Skeletal muscle tissue (tissue), 4 donors: Measurements from ENCODE around the gene KRTAP5-3. TPM values are rescaled to one million over a fixed set of nuclear protein-coding genes. Genes with fewer than 3 reads are reported as not detected.

Experiments used
- H3K27ac ChIP-seq: one replicate; pipeline ENCODE4 v1.7.0; 2013; ENCODE audit warnings: mild to moderate bottlenecking, low read depth, low read length, inconsistent platforms
- H3K27me3 ChIP-seq, 3 donors: one replicate each; pipeline ENCODE4 v1.7.0; 2013; ENCODE audit warnings: low read length in 3 of 3; ENCODE audit not compliant: control insufficient read depth in 3 of 3, insufficient read depth in 3 of 3
- H3K36me3 ChIP-seq, 3 donors: one replicate each; pipeline ENCODE4 v1.7.0; 2013; ENCODE audit warnings: low read length in 3 of 3; ENCODE audit not compliant: control insufficient read depth in 3 of 3, insufficient read depth in 3 of 3
- H3K4me1 ChIP-seq, 3 donors: one replicate each; pipeline ENCODE4 v1.7.0; 2013; ENCODE audit warnings: low read length in 3 of 3, mild to moderate bottlenecking in 3 of 3; ENCODE audit not compliant: control insufficient read depth in 3 of 3, insufficient read depth in 3 of 3
- H3K4me3 ChIP-seq, 3 donors: one replicate each; pipeline ENCODE4 v1.7.0; 2013; ENCODE audit warnings: low read length in 3 of 3
- H3K9ac ChIP-seq, 3 donors: one replicate each; pipeline ENCODE4 v1.7.0; 2013; ENCODE audit warnings: low read length in 3 of 3, mild to moderate bottlenecking in 3 of 3, moderate library complexity in 2 of 3, low read depth in 1 of 3
- H3K9me3 ChIP-seq, 3 donors: one replicate each; pipeline ENCODE4 v1.7.0; 2013; ENCODE audit warnings: low read length in 3 of 3; ENCODE audit not compliant: control insufficient read depth in 3 of 3
- total RNA-seq: library from RNA; depleted of rRNA; stranded (reverse); fragments of >200 nt; gene quantifications from one replicate; pipeline ENCODE4 v1.2.3, GENCODE V29; 2014
- donor health status: Osteomylitis.

KRTAP5-3 gene
- total RNA-seq, 1 donor from 2014 or later: not detected

DNA sequence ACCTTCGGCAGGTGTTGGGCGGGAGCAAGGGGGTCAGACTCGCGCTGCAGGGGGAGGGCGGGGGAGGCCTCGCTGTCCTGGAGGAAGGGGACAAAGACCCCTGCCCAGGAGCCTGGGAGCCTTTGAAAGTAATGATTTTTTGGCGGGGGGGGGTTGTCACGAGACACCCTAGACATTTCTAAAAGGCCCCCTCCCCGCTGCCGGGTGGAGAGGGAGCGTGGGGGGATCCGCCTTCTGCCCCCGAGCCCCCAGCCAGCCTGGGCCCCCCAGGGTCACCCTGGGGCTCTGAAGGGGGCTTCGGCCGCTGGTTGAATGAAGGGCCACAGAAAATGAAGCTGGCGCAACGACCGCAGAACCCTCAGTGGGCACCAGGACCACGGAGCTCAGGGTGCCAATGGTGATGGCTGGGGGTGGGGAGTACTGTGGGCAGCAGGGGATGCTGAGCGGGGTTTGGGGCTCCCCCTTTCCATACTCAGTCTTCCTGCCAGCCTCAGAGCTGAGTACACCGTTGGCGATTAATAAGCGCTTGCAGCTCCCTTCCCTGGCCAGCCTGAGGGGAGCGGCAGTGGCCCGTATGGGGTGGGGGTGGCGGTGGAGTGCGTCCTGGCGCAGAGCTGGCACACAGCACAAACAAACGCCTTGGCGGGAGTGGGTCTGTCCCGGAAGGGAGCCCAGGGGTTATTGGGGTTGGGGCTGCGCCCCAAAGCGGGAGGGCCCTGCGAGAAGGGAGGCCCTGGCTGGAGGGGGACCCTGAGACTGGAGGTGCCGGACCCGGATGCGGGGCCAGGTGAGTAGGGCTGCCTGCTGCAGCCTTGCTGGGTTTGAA, 35.0 kb downstream of the KRTAP5-3 start:
- peak overlapping the region in 2 of 3 donors; percentile 79 to 81 for H3K9ac ChIP-seq
- H3K36me3 ChIP-seq: no peaks in the 10 kb centered on the region
- H3K27me3 ChIP-seq: peaks cover 0 to 4% (median 0%) of the 10 kb centered on the region in 3 donors
- H3K27ac ChIP-seq: peak overlapping the region; percentile 81
- H3K4me3 ChIP-seq: peak overlapping the region in 2 of 3 donors; percentile 40 to 71
- peaks cover 12 to 42% (median 42%) of the 10 kb centered on the region in 3 donors for H3K4me1 ChIP-seq
- peaks cover 0 to 1% (median under 1%) of the 10 kb centered on the region in 3 donors for H3K9me3 ChIP-seq

DNA sequence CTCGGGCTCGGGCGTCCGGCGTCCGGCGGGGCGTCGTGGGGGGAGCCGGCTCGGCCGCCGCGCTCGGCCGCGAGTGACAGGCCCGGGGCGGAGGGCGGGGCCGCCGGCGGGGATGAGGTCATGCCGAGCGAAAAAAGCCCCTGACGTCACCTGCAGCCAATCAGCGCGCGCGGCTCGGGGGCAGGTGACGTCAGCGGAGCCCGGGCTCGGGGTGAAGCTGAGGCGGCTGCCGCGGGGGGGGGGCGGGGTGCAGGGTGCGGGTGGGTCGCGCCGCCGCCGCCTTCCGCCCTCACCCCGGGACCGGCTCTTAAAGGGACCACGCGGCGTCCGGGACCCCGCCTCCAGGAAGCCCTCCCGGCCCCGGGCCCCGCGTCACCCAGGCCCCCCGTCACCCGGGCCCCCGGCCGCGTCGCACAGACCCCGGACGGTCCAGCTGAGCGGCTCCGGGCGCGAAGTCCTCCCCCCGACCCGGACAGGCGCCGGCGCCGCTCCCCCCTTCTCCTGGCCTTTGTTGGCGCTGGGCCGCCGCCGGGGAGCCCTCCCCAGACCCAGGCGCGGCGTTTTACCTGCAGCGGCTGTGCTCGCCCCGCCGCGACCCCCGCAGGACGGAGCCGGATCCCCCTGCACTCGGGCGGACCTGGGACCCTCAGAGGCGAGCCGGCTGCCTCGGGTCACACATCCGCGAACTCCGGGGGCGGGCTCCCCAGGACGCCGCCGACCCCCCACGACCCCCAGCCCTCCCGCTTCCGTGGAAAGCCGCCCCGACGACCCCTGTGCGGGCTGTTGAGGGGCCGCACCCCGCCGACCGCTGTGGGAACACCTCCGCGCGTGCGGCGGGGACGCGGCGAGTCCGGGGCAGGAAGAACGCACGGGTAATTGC, 35.8 kb downstream of the KRTAP5-3 start, which contains the start of gene DUSP8:
Gene DUSP8, minus strand, starts transcription at position 75 of the 880 bp plus-strand sequence. CDS start 6,445 bp downstream, outside the sequence.
- H3K27ac ChIP-seq: peak within 1 kb of the TSS; percentile 81

DNA sequence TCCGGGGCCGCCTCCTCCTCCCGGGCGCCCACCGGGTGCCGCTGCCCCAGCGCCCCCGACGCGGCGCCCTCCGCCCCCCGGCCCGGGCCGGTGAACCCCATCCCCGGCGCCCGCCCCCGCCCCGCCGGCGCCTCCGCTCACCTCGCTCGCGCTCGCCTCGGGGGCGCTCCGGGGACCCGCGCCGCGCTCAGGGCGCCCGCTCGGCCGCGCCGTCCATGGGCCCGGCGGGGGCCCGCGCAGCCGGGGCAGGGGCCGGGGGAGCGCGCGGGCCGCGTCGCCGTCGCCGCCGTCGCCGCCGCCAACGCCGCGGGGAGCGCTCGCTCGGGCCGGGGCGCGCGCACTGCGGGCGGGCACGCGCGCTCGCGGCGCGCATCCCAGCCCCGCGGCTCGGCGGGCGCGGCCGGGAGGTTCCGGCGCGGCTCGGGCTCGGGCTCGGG, 36.5 kb downstream of the KRTAP5-3 start:
- Histone ChIP-seq H3K36me3 (no peaks in the 10 kb centered on the region), H3K4me1 (peaks cover 21 to 57% (median 57%) of the 10 kb centered on the region in 3 donors), H3K4me3 (peak overlapping the region in 2 of 3 donors; percentile 62 to 75), H3K9me3 (no peaks in the 10 kb centered on the region), H3K27ac (peak overlapping the region; percentile 73), H3K9ac (peak overlapping the region in 2 of 3 donors; percentile 78 to 83), H3K27me3 (peaks cover 0 to 4% (median 0%) of the 10 kb centered on the region in 3 donors)

More for the DNA sequence above, 35.8 kb downstream of the KRTAP5-3 start, which contains the start of gene DUSP8:
- Histone ChIP-seq H3K9ac (peak within 1 kb of the TSS in 2 of 3 donors; percentile 79 to 83), H3K4me3 (peak within 1 kb of the TSS in 2 of 3 donors; percentile 62 to 75), H3K4me1 (peaks cover 17 to 50% (median 50%) of the 10 kb centered on the region in 3 donors), H3K36me3 (no peaks in the 10 kb centered on the region), H3K9me3 (no peaks in the 10 kb centered on the region), H3K27me3 (peaks cover 0 to 4% (median 0%) of the 10 kb centered on the region in 3 donors)

DNA sequence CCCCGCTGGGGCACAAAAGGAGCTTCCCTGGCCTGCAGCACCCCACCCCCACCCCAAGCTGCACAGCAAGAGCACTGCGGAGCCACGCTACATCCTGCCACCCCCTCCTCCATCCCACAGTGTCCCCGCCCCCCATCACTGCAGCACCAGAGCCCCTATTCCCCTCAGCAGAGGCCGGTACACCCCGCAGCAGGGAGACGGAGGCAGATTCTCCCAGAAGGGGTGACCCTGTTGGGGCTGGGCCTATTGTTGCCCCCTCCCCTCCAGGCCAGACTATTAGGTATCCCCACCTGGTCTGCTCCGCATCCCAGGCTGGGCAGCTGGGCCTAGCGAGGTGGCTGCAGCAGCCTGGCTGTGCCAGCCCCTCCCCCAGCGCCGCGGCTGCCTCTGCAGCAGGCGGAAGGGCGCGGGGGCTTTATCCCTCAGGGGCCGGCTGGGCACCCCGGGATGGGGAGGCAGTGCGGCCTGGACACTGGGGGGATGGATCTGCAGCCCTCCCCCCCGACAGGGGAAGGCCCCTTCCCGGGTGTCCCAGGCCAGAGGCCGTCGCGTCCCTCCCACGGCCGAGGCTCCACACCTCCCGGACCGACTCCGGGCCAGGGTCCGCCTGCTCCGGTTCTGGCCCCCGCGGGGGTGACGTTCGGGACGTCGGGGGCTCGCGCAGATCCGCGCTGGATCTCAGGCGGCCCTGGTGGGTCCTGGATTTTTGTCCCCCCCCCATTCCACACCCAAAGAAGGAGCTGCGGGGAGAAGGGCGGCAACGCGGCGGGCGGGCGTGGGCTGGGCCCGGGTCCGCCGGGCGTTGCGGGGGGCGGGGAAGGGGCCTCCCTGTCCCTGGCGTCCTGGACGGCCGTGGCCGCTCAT, 37.1 kb downstream of the KRTAP5-3 start:
- peak overlapping the region in 2 of 3 donors; percentile 78 to 83 for H3K9ac ChIP-seq
- H3K9me3 ChIP-seq: no peaks in the 10 kb centered on the region
- no peaks in the 10 kb centered on the region for H3K36me3 ChIP-seq
- peaks cover 0 to 4% (median 0%) of the 10 kb centered on the region in 3 donors for H3K27me3 ChIP-seq
- peaks cover 21 to 63% (median 63%) of the 10 kb centered on the region in 3 donors for H3K4me1 ChIP-seq
- H3K4me3 ChIP-seq: peak overlapping the region in 2 of 3 donors; percentile 62 to 75
- peak overlapping the region; percentile 73 for H3K27ac ChIP-seq

DNA sequence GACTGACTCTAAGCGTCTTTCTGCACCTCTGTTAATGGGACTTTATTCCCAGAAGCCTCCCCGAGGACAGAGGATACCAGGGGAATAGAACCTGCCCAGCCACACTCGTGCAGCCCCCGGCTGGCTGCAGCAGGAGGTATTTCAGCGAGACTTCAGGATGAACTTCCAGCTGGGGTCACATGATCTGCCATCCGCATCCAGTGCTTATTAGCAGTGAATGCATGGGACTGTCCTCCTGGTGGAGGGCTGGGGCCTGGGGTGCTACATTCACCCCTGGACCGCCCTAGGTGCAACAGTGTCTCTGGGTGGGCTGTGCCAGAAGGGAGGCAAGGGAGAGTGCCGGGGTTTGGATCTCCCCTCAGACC, 37.8 kb downstream of the KRTAP5-3 start:
- H3K27me3 ChIP-seq: peaks cover 0 to 4% (median 0%) of the 10 kb centered on the region in 3 donors
- no peaks in the 10 kb centered on the region for H3K36me3 ChIP-seq
- H3K4me3 ChIP-seq: peak overlapping the region in 1 of 3 donors; percentile 75
- H3K27ac ChIP-seq: peak overlapping the region; percentile 73
- H3K9me3 ChIP-seq: no peaks in the 10 kb centered on the region
- H3K9ac ChIP-seq: peak overlapping the region in 2 of 3 donors; percentile 14 to 64
- peaks cover 21 to 69% (median 68%) of the 10 kb centered on the region in 3 donors for H3K4me1 ChIP-seq

DNA sequence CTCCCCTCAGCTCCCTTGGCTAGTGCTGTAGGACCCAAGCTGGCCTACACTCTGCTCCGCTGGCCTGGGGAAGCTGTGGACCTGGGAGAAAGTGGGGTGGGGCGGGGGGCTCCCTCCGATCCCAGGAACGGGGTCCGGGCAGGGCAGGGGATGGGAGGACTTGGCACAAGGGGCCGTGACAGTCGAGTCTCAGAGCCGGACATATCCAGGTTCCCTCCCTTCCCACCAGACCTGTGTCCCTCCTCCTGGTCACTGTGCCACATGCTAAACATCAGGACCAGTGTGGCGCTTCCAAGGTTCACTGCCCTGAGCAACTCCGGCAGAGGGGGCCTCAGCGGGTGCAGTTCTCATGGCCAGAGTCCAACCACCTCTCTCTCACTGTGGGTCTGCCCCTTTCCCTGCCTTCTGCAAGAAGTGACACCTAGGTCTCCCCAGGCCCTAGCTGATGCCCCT, 38.2 kb downstream of the KRTAP5-3 start:
- H3K9me3 ChIP-seq: no peaks in the 10 kb centered on the region
- H3K4me1 ChIP-seq: peaks cover 21 to 74% (median 73%) of the 10 kb centered on the region in 3 donors
- peaks cover 0 to 4% (median 0%) of the 10 kb centered on the region in 3 donors for H3K27me3 ChIP-seq
- H3K4me3 ChIP-seq: no peak overlapping the region
- H3K27ac ChIP-seq: peak overlapping the region; percentile 9
- peak overlapping the region in 2 of 3 donors; percentile 14 to 64 for H3K9ac ChIP-seq
- peaks cover 0 to 4% (median 0%) of the 10 kb centered on the region in 3 donors for H3K36me3 ChIP-seq

DNA sequence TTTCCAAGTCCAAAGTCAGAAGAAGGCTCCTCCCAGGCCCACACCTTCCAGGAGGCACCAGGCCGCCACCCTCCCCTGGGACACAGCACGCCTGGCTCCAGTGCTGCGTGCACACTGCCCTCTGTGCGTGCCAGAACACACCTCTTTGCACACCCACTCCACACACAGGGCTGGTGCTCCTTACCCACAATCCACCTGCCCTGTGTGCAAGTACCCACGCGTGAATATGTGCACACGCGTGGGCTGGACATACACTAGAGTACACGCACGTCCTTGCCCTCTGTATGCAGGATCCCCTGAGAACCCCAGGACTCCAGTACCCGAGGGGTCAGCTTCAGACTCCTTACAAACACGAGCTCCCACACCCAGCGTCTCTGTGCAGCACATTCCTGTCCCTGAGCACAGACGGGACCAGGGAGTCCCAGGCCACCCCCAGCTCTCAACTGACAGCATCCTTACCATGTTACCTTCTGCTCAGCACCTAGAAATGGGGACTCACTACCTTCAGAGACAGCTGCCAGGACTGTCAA, 38.9 kb downstream of the KRTAP5-3 start:
- Histone ChIP-seq H3K36me3 (peaks cover 0 to 4% (median 0%) of the 10 kb centered on the region in 3 donors), H3K4me3 (no peak overlapping the region), H3K27ac (no peak overlapping the region)

DNA sequence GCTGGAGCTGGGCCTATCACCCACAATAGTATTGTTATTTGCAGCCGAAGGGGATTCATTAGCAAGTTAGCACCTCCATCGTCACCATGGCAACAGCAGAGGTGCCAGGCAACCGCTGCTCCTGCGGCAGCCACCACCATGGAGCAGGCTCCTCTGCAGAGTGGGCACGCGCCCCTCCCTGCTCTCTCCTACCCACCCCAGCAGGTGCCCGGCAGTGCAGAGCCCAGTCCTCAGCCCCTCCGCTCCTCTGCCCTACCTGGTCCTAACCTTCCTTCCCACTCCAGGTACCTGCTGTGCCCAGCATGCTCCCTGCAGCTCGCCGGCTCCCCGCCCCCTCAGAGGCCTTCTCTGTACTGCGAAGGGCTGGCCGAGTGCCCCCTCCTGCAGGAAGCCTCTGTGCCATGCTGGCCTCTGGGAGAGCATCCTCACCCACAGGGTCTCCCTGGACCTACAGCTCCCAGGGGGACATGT, 39.8 kb downstream of the KRTAP5-3 start:
- peak overlapping the region in 1 of 3 donors; percentile 82 for H3K9ac ChIP-seq
- H3K27me3 ChIP-seq: no peaks in the 10 kb centered on the region
- no peak overlapping the region for H3K4me3 ChIP-seq
- peak overlapping the region; percentile 79 for H3K27ac ChIP-seq
- peaks cover 0 to 11% (median 0%) of the 10 kb centered on the region in 3 donors for H3K36me3 ChIP-seq
- peaks cover 15 to 75% (median 74%) of the 10 kb centered on the region in 3 donors for H3K4me1 ChIP-seq
- no peaks in the 10 kb centered on the region for H3K9me3 ChIP-seq

More for the DNA sequence above, 38.9 kb downstream of the KRTAP5-3 start:
- peaks cover 0 to 4% (median 0%) of the 10 kb centered on the region in 3 donors for H3K27me3 ChIP-seq
- peak overlapping the region in 1 of 3 donors; percentile 62 for H3K9ac ChIP-seq
- no peaks in the 10 kb centered on the region for H3K9me3 ChIP-seq
- peaks cover 20 to 79% (median 77%) of the 10 kb centered on the region in 3 donors for H3K4me1 ChIP-seq
